ENCODE results near the gene NBEA. TPM values are rescaled to one million over a fixed set of nuclear protein-coding genes. Genes with fewer than 3 reads are reported as not detected.
"Not testable (repeated sequence)": the region's sequence is repeated elsewhere in the genome, so short reads cannot be mapped to it uniquely, and the experiment has no call there.

Gene NBEA
- total RNA-seq, 1 donor from 2014 or later: 3.9 TPM

DNA sequence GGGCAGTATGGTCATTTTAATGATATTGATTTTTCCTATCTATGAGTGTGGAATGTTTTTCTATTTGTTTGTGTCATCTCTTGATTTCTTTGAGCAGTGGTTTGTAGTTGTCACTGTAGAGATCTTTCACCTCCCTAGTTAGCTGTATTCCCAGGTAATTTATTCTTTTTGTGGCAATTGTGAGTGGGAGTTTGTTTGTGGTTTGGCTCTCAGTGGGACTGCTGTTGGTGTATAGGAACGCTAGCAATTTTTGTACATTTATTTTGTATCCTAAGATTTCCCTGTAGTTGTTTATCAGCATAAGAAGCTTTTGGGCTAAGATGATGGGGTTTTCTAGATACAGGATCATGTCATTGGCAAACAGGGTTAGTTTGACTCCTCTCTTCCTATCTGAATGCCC is 28.9 kb downstream of the NBEA start:
- no peak overlapping the region for H3K27ac Mint-ChIP-seq
- no peak for ATAC-seq (ENCODE audit: low read depth)
- no peak overlapping the region for H3K4me3 Mint-ChIP-seq
- DNase-seq: no peak
- no peaks in the 10 kb centered on the region for H3K36me3 Mint-ChIP-seq (ENCODE audit: low read depth)
- CTCF ChIA-PET: no interaction called here
- TF ChIP-seq, protein P1, sequence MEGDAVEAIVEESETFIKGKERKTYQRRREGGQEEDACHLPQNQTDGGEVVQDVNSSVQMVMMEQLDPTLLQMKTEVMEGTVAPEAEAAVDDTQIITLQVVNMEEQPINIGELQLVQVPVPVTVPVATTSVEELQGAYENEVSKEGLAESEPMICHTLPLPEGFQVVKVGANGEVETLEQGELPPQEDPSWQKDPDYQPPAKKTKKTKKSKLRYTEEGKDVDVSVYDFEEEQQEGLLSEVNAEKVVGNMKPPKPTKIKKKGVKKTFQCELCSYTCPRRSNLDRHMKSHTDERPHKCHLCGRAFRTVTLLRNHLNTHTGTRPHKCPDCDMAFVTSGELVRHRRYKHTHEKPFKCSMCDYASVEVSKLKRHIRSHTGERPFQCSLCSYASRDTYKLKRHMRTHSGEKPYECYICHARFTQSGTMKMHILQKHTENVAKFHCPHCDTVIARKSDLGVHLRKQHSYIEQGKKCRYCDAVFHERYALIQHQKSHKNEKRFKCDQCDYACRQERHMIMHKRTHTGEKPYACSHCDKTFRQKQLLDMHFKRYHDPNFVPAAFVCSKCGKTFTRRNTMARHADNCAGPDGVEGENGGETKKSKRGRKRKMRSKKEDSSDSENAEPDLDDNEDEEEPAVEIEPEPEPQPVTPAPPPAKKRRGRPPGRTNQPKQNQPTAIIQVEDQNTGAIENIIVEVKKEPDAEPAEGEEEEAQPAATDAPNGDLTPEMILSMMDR (IDR thresholded peaks at IDR 0.05): no peak
- peaks cover 17% of the 10 kb centered on the region for H3K9me3 Mint-ChIP-seq
- H3K27me3 Mint-ChIP-seq: no peaks in the 10 kb centered on the region
- intact Hi-C loops (cut with micrococcal nuclease): no loop called here
- POLR2A ChIA-PET: no interaction called here
- H3K4me1 Mint-ChIP-seq: no peaks in the 10 kb centered on the region

DNA sequence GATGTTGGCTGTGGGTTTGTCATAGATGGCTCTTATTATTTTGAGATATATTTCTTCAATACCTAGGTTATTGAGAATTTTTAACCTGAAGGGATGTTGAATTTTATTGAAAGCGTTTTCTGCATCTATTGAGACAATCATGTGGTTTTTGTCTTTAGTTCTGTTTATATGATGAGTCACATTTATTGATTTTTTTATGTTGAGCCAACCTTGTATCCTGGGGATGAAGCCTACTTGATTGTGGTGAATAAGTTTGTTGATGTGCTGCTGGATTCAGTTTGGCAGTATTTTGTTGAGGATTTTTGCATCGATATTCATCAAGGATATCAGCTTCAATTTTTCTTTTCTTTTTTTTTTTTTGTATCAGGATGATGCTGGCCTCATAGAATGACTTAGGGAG is 29.4 kb downstream of the NBEA start:
- intact Hi-C loops (cut with micrococcal nuclease): no loop called here
- ChIA-PET CTCF (no interaction called here), POLR2A (no interaction called here)
- Mint-ChIP-seq H3K36me3 (ENCODE audit: low read depth) (no peaks in the 10 kb centered on the region), H3K4me1 (no peaks in the 10 kb centered on the region), H3K4me3 (no peak overlapping the region), H3K27ac (no peak overlapping the region), H3K9me3 (peaks cover 17% of the 10 kb centered on the region), H3K27me3 (no peaks in the 10 kb centered on the region)
- TF ChIP-seq, protein P1 (IDR thresholded peaks at IDR 0.05): no peak
- ATAC-seq (ENCODE audit: low read depth) (no peak), DNase-seq (no peak)

DNA sequence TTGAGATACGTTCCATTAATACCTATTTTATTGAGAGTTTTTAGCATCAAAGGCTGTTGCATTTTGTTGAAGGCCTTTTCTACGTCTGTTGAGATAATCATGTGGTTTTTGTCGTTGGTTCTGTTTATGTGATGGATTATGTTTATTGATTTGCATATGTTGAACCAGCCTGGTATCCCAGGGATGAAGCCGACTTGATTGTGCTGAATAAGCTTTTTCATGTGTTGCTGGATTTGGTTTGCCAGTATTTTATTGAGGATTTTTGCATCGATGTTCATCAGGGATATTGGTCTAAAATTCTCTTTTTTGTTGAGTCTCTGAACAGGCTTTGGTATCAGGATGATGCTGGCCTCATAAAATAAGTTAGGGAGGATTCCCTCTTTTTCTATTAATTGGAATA is 43.1 kb downstream of the NBEA start:
- ATAC-seq (ENCODE audit: low read depth); intact Hi-C loops (cut with micrococcal nuclease); H3K4me3 Mint-ChIP-seq; POLR2A ChIA-PET; CTCF ChIA-PET; H3K27ac Mint-ChIP-seq; H3K27me3 Mint-ChIP-seq; DNase-seq; H3K4me1 Mint-ChIP-seq: not testable (repeated sequence)
- Mint-ChIP-seq H3K9me3 (peaks cover 16% of the 10 kb centered on the region), H3K36me3 (ENCODE audit: low read depth) (peaks cover 11% of the 10 kb centered on the region)

DNA sequence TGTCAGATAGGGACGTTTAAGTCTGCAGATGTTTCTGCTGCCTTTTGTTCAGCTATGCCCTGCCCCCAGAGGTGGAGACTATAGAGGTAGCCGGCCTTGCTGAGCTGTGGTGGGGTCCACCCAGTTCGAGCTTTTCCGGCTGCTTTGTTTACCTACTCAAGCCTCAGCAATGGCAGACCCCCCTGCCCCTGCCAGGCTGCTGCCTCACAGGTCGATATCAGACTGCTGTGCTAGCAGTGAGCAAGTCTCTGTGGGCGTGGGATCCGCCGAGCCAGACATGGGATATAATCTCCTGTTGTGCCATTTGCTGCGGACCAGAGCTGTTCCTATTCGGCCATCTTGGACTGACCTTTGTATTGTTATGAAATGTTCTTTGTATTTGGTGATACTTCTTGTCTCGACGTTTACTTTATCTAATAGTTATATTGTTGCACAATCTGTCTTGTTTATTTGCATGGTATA is 46.3 kb downstream of the NBEA start:
- Mint-ChIP-seq H3K27me3 (no peaks in the 10 kb centered on the region), H3K4me3 (no peak overlapping the region), H3K9me3 (peaks cover 25% of the 10 kb centered on the region), H3K4me1 (no peaks in the 10 kb centered on the region), H3K27ac (no peak overlapping the region), H3K36me3 (ENCODE audit: low read depth) (peaks cover 11% of the 10 kb centered on the region)
- DNase-seq: no peak
- TF ChIP-seq, protein P1 (IDR thresholded peaks at IDR 0.05): no peak
- ChIA-PET POLR2A (no interaction called here), CTCF (no interaction called here)
- intact Hi-C loops (cut with micrococcal nuclease): no loop called here
- no peak for ATAC-seq (ENCODE audit: low read depth)

DNA sequence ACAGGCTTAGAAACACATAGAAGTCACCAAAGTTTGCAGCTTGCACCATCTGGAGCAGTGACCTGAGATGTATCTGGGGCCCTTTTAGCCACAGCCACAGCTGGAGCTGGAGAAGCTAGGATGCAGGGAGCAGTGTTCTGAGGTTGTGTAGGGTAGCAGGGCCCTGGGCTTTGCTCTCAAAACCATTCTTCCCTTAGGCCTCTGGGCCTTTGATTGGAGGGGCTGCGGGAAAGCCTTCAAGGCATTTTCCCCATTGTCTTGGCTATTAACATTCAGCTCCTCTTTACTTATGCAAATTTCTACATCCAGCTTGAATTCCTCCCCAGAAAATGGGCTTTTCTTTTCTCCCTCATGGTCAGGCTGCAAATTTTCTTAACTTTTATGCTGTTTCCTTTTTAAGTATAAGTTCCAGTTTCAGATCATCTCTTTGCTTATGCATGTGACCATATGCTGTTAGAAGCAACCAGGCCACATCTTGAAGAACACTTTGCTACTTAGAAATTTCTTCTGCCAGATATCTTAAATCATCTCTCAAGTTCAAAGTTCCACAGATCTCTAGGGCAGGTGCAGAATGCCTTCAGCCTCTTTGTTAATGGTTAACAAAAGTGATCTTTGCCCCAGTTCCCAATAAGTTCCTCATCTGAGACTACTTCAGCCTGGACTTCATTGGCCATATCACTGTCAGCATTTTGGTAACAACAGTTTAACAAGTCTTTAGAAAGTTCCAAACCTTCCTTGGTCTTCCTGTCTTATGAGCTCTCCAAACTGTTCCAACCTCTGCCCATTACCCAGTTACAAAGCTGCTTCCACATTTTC is 48.5 kb downstream of the NBEA start:
- no peak overlapping the region for H3K27ac Mint-ChIP-seq
- no peaks in the 10 kb centered on the region for H3K27me3 Mint-ChIP-seq
- intact Hi-C loops (cut with micrococcal nuclease): no loop called here
- H3K36me3 Mint-ChIP-seq (ENCODE audit: low read depth): peaks cover 11% of the 10 kb centered on the region
- ATAC-seq (ENCODE audit: low read depth): no peak
- peaks cover 25% of the 10 kb centered on the region for H3K9me3 Mint-ChIP-seq
- DNase-seq: no peak
- H3K4me3 Mint-ChIP-seq: no peak overlapping the region
- CTCF ChIA-PET: no interaction called here
- TF ChIP-seq, protein P1 (IDR thresholded peaks at IDR 0.05): no peak
- H3K4me1 Mint-ChIP-seq: no peaks in the 10 kb centered on the region
- POLR2A ChIA-PET: no interaction called here

Data from activated B cell treated with CpG ODN at 0.5 μM for 24 hours (primary cell).